Bronchial epithelial cell (primary cell): ENCODE measurements around the gene STEAP1. TPM values are rescaled to one million over a fixed set of nuclear protein-coding genes. Genes with fewer than 3 reads are reported as not detected.
"Not testable (repeated sequence)": the region's sequence is repeated elsewhere in the genome, so short reads cannot be mapped to it uniquely, and the experiment has no call there.

Source experiments
- DNase-seq: peaks from one replicate; pipeline ENCODE4 v3.0.0-alpha.2; 2010; ENCODE audit warnings: low read depth
- FAIRE-seq: peaks from 2 replicates; lab custom pipeline; 2011; peaks lifted over from hg19 to GRCh38; lab: Jason Lieb, UNC
- H3K27me3 ChIP-seq: 2 replicates; pipeline ENCODE4 v1.5.1; 2011; ENCODE audit warnings: low read length; ENCODE audit not compliant: control insufficient read depth, insufficient read depth
- H3K36me3 ChIP-seq: 2 replicates; pipeline ENCODE4 v1.5.1; 2011; ENCODE audit warnings: low read length; ENCODE audit not compliant: control insufficient read depth, insufficient read depth
- H3K4me3 ChIP-seq: 2 replicates; pipeline ENCODE4 v1.5.1; 2011; ENCODE audit warnings: mild to moderate bottlenecking, low read depth, low read length, control low read depth
- total RNA-seq: library from RNA; depleted of rRNA; stranded (reverse); fragments of >200 nt; gene quantifications from 2 replicates; pipeline ENCODE4 v1.2.1, GENCODE V29; 2014
- TF ChIP-seq, protein P1 (sequence below): IDR thresholded peaks from 2 replicates; pipeline ENCODE4 v1.5.1; 2011; ENCODE audit warnings: mild to moderate bottlenecking, moderate library complexity, low read length, control low read depth, inconsistent platforms; ENCODE audit not compliant: insufficient read depth, severe bottlenecking

Gene STEAP1
- total RNA-seq, 1 donor from 2014 or later = 10.0 TPM

DNA sequence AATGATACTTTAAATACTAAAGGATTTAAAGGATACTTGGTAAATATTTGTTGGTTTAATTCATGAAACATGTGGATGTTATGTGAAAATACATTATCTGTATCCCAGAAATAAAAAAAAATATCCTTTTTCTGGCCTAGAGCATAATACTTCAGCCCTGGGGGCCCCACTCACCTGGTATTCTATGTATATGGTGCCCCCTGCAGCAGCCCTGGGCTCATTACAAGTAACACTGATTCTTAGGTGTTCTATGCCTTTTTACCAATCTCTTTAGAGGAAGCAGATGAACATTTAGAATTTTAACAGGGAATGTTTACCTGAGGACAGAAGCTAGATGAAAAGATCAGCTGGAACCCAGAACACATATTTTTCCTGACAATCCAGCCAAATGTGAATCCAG is 4.8 kb upstream of the STEAP1 start:
- not testable (repeated sequence) for H3K36me3 ChIP-seq, H3K27me3 ChIP-seq, H3K4me3 ChIP-seq, DNase-seq, FAIRE-seq
- TF ChIP-seq, protein P1, sequence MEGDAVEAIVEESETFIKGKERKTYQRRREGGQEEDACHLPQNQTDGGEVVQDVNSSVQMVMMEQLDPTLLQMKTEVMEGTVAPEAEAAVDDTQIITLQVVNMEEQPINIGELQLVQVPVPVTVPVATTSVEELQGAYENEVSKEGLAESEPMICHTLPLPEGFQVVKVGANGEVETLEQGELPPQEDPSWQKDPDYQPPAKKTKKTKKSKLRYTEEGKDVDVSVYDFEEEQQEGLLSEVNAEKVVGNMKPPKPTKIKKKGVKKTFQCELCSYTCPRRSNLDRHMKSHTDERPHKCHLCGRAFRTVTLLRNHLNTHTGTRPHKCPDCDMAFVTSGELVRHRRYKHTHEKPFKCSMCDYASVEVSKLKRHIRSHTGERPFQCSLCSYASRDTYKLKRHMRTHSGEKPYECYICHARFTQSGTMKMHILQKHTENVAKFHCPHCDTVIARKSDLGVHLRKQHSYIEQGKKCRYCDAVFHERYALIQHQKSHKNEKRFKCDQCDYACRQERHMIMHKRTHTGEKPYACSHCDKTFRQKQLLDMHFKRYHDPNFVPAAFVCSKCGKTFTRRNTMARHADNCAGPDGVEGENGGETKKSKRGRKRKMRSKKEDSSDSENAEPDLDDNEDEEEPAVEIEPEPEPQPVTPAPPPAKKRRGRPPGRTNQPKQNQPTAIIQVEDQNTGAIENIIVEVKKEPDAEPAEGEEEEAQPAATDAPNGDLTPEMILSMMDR = peak; percentile 32

DNA sequence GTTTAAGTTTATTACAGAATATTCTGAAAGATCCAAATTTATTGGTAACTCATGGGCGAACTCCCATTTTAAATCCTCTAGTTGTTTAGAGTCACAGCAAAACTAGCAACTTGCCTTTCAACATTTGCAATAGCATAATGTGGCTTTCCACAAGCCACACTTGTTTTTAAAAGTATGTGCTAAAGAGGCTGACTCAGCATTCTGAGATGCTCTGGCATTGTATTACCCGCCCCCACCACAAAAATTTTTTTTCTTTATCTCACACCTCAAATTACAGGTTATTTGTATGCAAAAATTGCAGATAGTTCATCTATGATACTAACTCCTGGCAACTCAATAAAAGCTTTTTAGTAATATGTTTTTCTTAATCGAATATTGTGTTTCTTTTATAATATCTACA is 2.4 kb upstream of the STEAP1 start:
- not testable (repeated sequence) for FAIRE-seq, H3K36me3 ChIP-seq, DNase-seq, H3K4me3 ChIP-seq, H3K27me3 ChIP-seq

DNA sequence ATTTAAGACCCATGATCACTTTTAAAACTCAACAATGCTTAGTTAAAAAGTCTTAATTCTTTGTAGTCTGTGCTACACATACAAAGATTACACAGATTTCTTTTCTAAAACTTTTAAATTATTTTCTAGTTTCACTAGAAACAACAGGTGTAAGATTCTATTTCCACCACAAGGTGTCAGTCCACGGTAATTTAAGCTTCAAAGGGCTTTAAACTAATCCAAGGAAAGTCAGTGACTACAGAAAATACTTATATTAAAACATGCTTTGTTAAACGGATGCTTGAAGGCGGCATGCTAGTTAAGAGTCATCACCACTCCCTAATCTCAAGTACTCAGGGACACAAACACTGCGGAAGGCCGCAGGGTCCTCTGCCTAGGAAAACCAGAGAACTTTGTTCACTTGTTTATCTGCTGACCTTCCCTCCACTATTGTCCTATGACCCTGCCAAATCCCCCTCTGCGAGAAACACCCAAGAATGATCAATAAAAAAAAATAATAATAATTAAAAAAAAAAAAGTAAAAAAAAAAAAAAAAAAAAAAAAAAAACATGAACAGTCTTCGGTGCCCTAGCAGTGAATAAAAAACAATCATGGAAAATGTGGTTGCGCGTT is 1.5 kb upstream of the STEAP1 start:
- peak; percentile 82 for DNase-seq
- H3K27me3 ChIP-seq, H3K36me3 ChIP-seq, FAIRE-seq, H3K4me3 ChIP-seq: not testable (repeated sequence)
- TF ChIP-seq, protein P1 = peak; percentile 15

DNA sequence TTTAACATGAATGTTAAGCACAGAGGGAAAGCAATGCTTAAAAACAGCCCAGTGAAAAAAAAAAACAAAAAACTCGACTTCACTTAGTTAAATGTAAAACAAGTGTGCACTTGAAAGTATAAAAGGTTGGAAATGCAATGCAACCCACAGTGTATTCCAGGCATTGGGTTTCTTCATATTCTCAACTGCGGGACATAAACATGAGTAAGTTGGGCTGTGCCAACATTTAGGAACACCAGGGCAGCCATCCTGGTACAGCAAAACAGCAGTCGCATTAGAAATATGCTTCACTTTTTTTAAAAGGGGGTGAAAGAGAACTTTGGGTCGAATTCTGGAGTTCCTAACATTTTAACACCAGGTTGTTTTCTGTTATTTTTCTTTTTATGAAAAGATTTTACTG is 937 bp downstream of the STEAP1 start:
- FAIRE-seq (no peak), DNase-seq (peak; percentile 20)
- H3K4me3 ChIP-seq = no peak overlapping the region
- H3K27me3 ChIP-seq = no peaks in the 10 kb centered on the region
- no peaks in the 10 kb centered on the region for H3K36me3 ChIP-seq
- TF ChIP-seq, protein P1 = no peak

DNA sequence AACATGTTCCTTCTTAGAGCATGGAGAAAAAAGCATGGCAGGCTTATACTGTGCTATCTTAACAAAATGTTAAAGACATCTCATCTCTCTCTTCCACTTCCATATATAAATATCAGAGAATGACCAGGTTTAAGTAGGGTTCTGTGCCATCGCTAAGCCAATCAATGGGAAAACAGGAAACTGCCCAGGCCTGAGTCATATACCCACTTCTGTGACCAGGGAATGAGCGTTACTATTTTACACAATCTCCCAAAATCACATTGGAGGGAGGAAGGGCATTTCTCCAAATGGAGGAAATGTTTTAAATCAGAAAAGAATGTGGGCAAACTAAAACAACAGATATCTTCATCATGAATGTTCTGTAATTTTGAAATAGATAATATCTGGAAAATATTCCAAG is 3.1 kb downstream of the STEAP1 start:
- not testable (repeated sequence) for H3K4me3 ChIP-seq, FAIRE-seq, H3K36me3 ChIP-seq, H3K27me3 ChIP-seq
- peak; percentile 75 for DNase-seq

DNA sequence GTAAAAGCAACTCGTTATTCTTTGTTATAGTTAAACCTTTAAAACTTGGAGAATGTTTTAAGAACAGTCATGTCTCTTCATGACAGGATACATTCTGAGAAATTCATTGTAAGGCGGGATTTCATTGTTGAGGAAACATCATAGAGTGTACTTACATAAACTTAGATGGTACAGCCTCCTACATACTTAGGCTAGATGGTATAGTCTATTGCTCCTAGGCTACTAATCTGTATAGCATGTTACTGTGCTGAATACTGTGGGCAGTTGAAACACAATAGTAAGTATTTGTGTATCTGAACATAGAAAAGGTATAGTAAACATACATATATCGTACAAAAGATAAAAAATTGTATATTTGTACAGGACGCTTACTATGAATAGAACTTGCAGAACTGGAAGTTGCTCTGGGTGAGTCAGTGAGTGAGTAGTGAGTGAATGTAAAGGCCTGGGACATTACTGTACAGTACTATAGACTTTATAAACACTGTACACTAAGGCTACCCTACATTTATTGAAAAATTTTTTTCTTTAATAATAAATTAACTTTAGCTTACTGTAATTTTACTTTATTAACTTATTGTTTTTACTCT is 3.6 kb downstream of the STEAP1 start:
- peak; percentile 83 for DNase-seq
- not testable (repeated sequence) for H3K36me3 ChIP-seq, FAIRE-seq, H3K4me3 ChIP-seq, H3K27me3 ChIP-seq

DNA sequence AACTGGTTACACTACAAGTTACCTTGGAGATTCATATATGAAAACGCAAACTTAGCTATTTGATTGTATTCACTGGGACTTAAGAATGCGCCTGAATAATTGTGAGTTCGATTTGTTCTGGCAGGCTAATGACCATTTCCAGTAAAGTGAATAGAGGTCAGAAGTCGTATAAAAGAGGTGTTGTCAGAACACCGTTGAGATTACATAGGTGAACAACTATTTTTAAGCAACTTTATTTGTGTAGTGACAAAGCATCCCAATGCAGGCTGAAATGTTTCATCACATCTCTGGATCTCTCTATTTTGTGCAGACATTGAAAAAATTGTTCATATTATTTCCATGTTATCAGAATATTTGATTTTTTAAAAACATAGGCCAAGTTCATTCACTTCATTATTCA is 9.3 kb downstream of the STEAP1 start:
- TF ChIP-seq, protein P1 = no peak
- Histone ChIP-seq H3K36me3 (no peaks in the 10 kb centered on the region), H3K4me3 (no peak overlapping the region), H3K27me3 (no peaks in the 10 kb centered on the region)
- DNase-seq = no peak
- FAIRE-seq = no peak
